MM.1S (cell line): ENCODE data around the gene TRIM27.

Experiments used
- DNase-seq: peaks from one replicate; pipeline ENCODE4 v3.0.0-alpha.2; 2015
- H2AFZ ChIP-seq: fragments of 300-600 bp; sonication (generic); 2 replicates; pipeline ENCODE4 v1.6.0; 2016; ENCODE audit warnings: antibody characterized with exemption, low read length
- H3F3A ChIP-seq: fragments of 300-600 bp; sonication (generic); 2 replicates; pipeline ENCODE4 v1.6.1; 2016; ENCODE audit warnings: mild to moderate bottlenecking, antibody characterized with exemption, low read length, moderate library complexity, mixed read lengths; ENCODE audit not compliant: insufficient read depth
- H3K27ac ChIP-seq: fragments of 300-600 bp; sonication (generic); 2 replicates; pipeline ENCODE4 v1.5.1; 2016; ENCODE audit warnings: mild to moderate bottlenecking, low read length
- H3K27me3 ChIP-seq: fragments of 300-600 bp; sonication (generic); replicated peaks from 2 replicates; pipeline ENCODE4 v1.6.0; 2016; ENCODE audit warnings: low read length; ENCODE audit not compliant: insufficient read depth
- H3K36me3 ChIP-seq: fragments of 300-600 bp; sonication (generic); replicated peaks from 2 replicates; pipeline ENCODE4 v1.6.1; 2016; ENCODE audit warnings: mild to moderate bottlenecking, low read length, mixed read lengths; ENCODE audit not compliant: insufficient read depth
- H3K4me1 ChIP-seq: fragments of 300-600 bp; sonication (generic); 2 replicates; pipeline ENCODE4 v1.6.1; 2016; ENCODE audit warnings: low read length, mixed read lengths
- H3K4me2 ChIP-seq: fragments of 300-600 bp; sonication (generic); 2 replicates; pipeline ENCODE4 v1.6.0; 2016; ENCODE audit warnings: low read depth, low read length
- H3K4me3 ChIP-seq: fragments of 300-600 bp; sonication (generic); 2 replicates; pipeline ENCODE4 v1.5.1; 2016; ENCODE audit warnings: low read length, mixed read lengths
- H3K79me2 ChIP-seq: fragments of 300-600 bp; sonication (generic); 2 replicates; pipeline ENCODE4 v1.6.1; 2016; ENCODE audit warnings: mixed run types, low read length, mixed read lengths
- H3K9ac ChIP-seq: fragments of 300-600 bp; sonication (generic); 2 replicates; pipeline ENCODE4 v1.6.1; 2016; ENCODE audit warnings: low read length, mixed read lengths
- H3K9me2 ChIP-seq: fragments of 300-600 bp; sonication (generic); replicated peaks from 2 replicates; pipeline ENCODE4 v1.6.1; 2016; ENCODE audit warnings: mild to moderate bottlenecking, low read length, mixed read lengths; ENCODE audit not compliant: insufficient read depth
- H3K9me3 ChIP-seq: fragments of 300-600 bp; sonication (generic); replicated peaks from 2 replicates; pipeline ENCODE4 v1.6.1; 2016; ENCODE audit warnings: mild to moderate bottlenecking, low read length, mixed read lengths; ENCODE audit not compliant: insufficient read depth
- H4K20me1 ChIP-seq: fragments of 300-600 bp; sonication (generic); 2 replicates; pipeline ENCODE4 v1.6.1; 2016; ENCODE audit warnings: mild to moderate bottlenecking, low read length, moderate library complexity, mixed read lengths; ENCODE audit not compliant: insufficient read depth
- CTCF ChIP-seq: fragments of 300-600 bp; sonication (generic); IDR thresholded peaks from 2 replicates; pipeline ENCODE4 v1.5.1; 2016; ENCODE audit warnings: antibody characterized with exemption, low read length, mixed read lengths
- EZH2 ChIP-seq: fragments of 300-600 bp; sonication (generic); optimal IDR thresholded peaks from 2 replicates; pipeline ENCODE3; 2017; ENCODE audit warnings: low read depth, mild to moderate bottlenecking, antibody characterized with exemption, low read length, mixed read lengths
- EZH2phosphoT487 ChIP-seq: fragments of 300-600 bp; sonication (generic); IDR thresholded peaks from 2 replicates; pipeline ENCODE4 v1.6.1; 2018; ENCODE audit warnings: antibody characterized with exemption, low read length

Gene TRIM27

GRCh38 chr6:28914941-28915340 lies 8.8 kb downstream of the TRIM27 start:
- peaks cover 21% of the 10 kb centered on the region for H3K79me2 ChIP-seq
- no peak overlapping the region for H3K27ac ChIP-seq
- H3K9me3 ChIP-seq = no peaks in the 10 kb centered on the region
- H3K36me3 ChIP-seq = peaks cover 2% of the 10 kb centered on the region
- TF ChIP-seq EZH2phosphoT487 (no peak), EZH2 (no peak), CTCF (no peak)
- no peak overlapping the region for H3K9ac ChIP-seq
- H2AFZ ChIP-seq = no peak overlapping the region
- no peaks in the 10 kb centered on the region for H3K4me1 ChIP-seq
- H3K4me3 ChIP-seq = no peak overlapping the region
- no peaks in the 10 kb centered on the region for H3F3A ChIP-seq
- H3K27me3 ChIP-seq = no peaks in the 10 kb centered on the region
- no peaks in the 10 kb centered on the region for H4K20me1 ChIP-seq
- H3K9me2 ChIP-seq = no peaks in the 10 kb centered on the region
- no peak overlapping the region for H3K4me2 ChIP-seq
- DNase-seq = no peak

- Histone ChIP-seq H3K4me3 (no peak overlapping the region), H3K9ac (no peak overlapping the region), H3K4me2 (no peak overlapping the region), H3K27ac (no peak overlapping the region), H3K4me1 (no peaks in the 10 kb centered on the region), H3K27me3 (no peaks in the 10 kb centered on the region), H2AFZ (no peak overlapping the region), H3K9me2 (no peaks in the 10 kb centered on the region), H4K20me1 (no peaks in the 10 kb centered on the region), H3K9me3 (no peaks in the 10 kb centered on the region), H3F3A (no peaks in the 10 kb centered on the region), H3K79me2 (no peaks in the 10 kb centered on the region), H3K36me3 (no peaks in the 10 kb centered on the region; the same call in 1 of the 2 replicates)
- no peak for DNase-seq
- TF ChIP-seq EZH2phosphoT487 (no peak), EZH2 (no peak), CTCF (no peak)
These were observed 12.7 kb downstream of the TRIM27 start for GRCh38 chr6:28910901-28911690.

- Histone ChIP-seq H3K4me3 (no peak overlapping the region), H3K79me2 (no peaks in the 10 kb centered on the region), H3K4me2 (no peak overlapping the region), H3K27ac (no peak overlapping the region), H3K27me3 (no peaks in the 10 kb centered on the region), H3F3A (0 out of 2 replicates have a peak, but pooled peaks cover 3% of the 10 kb centered on the region), H3K36me3 (peaks cover 10% of the 10 kb centered on the region; the same call in 1 of the 2 replicates), H2AFZ (no peak overlapping the region), H3K9ac (no peak overlapping the region), H3K4me1 (no peaks in the 10 kb centered on the region), H4K20me1 (no peaks in the 10 kb centered on the region), H3K9me2 (no peaks in the 10 kb centered on the region), H3K9me3 (no peaks in the 10 kb centered on the region)
- DNase-seq = no peak
- TF ChIP-seq EZH2phosphoT487 (no peak), CTCF (no peak), EZH2 (no peak)
These were observed 16.4 kb downstream of the TRIM27 start for GRCh38 chr6:28907394-28907793.
